Stimulated activated CD8-positive, alpha-beta memory T cell treated with anti-CD3 and anti-CD28 coated beads, Interleukin-4, amount 100 ng/mL, for 24 hours (primary cell): ENCODE results near the gene DGCR2.
"Not testable (repeated sequence)": the region's sequence is repeated elsewhere in the genome, so short reads cannot be mapped to it uniquely, and the experiment has no call there.

Source experiments
- DNase-seq: peaks from one replicate; pipeline ENCODE4 v3.0.0-alpha.2; 2020; ENCODE audit warnings: low read depth

The DGCR2 gene, protein sequence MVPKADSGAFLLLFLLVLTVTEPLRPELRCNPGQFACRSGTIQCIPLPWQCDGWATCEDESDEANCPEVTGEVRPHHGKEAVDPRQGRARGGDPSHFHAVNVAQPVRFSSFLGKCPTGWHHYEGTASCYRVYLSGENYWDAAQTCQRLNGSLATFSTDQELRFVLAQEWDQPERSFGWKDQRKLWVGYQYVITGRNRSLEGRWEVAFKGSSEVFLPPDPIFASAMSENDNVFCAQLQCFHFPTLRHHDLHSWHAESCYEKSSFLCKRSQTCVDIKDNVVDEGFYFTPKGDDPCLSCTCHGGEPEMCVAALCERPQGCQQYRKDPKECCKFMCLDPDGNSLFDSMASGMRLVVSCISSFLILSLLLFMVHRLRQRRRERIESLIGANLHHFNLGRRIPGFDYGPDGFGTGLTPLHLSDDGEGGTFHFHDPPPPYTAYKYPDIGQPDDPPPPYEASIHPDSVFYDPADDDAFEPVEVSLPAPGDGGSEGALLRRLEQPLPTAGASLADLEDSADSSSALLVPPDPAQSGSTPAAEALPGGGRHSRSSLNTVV

DNA sequence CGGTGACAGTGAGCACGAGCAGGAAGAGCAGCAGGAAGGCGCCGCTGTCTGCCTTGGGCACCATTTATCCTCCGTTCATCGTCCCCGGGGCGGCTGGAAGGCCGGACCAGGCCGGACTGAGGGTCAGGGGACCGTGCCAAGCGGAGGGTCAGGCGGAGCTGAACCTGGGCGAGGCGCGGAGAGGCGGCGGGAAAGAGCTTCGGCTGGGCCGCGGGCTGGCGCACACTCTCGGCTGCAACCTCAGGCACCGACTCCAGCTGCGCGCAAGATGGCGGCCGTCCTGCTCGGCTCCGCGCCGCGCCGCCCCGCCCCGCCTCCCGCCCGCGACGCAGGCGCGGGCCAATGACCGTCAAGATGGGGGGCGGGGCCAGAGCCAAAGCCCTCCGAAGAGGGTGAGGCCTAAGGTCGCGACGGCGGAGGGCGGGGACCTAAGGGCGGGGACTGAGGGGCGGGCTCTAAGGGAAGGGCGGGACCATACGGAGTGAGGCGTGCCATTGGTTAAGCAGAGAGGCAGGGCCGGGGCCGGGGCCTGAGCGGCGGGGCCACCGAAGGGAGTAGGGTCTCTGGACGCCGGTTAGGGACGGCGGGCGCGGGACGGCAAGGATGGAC lies at the start of gene DGCR2:
TSS of gene DGCR2 (minus strand) at position 270 of the 609 bp plus-strand sequence. CDS start at position 64, 206 bp downstream.
- peak; percentile 93 for DNase-seq

DNA sequence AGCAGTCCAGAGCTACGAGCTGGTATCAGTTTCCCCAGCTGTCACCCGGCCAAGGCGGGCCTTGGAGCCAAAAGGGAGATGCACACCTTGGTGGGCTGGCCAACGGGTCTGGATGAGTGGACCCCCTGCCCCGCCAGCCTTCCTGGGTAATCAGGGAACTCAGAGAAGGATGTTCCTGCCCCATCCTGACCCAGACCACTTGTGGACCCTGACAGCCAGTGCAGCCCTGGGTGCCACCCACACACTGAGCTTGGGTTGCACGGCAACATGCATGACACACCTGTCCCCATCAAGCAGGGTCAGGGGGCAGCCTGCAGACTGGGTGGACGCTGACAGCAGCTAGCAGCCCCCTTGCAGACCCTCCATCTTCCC lies 47.7 kb upstream of the DGCR2 start:
- no peak for DNase-seq

DNA sequence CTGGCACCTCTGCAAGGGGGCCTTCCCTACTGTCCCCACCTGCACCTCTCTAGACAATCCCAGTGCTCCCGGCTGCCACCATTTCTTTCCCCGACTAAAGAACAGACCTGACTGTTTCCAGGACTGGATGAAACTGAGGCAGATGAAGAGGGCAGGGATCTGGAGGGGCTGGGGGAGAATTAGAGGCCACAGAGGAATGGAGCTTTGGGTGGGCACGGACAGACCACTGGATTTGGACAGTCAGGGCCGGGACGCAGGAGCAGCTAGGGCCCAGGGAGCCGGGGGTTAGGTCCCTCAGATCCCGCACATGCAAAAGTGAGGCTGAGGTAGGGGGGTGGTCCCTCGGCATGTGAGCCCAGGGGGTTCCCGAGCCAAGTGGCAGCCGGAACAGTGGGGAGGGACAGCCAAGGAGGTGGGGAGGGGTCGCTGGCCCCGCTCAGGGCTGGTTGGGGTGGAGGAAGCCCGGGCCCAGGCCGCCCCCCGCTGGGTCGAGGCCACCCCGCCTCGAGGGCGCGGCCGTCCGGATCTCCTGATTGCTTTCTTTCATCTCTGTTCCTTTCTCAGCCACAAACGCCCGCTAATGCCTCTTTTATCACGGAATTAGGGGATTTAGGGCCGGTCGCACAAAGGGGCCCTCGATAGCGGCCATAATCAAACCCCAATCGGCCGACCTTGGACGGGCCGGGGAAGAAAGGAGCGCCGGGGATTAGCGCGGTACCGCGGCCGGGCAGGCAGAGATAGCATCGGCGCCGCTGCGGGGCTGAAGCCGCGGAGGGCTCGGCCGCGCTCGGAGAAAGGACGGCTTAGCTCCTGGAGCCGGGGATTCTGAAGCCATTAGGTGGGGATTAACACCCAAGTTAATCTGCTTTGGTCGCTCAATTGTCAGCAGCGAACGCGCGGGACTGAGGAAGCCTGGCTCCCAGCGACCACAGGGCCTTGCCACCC lies 47.1 kb upstream of the DGCR2 start:
- DNase-seq: no peak

DNA sequence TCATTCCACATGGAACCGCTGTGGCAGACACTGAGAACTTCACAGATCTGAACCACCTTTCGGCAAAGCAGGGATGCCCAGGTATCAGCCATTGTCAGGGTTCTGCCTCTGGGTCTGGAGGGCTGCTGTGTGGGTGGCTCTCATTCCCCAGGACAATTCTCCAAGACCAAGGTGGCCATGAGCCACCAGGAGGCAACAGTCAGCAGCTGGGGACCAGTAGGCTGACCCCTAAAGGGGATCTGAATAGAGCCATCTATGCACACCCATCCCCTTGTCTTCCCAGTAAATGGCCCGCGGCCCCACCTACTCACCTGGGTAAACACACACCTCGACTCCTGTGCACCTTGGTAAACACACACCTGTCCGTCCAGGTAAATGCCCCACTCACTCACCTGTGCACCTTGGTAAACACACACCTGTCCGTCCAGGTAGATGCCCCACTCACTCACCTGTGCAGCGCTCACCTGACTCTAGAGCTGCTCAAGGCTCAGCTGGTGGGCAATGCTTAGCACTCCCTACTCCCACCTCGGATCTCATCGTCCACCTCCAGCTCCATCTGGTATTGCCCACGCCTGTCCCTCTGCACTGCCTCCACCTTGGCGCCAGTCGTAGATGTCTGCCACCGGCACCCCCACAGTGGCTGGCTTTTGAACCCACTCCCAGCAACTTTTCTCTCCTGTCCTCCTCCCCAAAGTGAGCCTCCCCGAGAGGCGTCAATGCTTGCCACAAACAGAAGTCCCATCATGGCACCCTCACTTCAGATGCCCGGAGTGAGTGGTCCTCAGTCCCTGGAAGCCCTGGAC lies 46.1 kb upstream of the DGCR2 start:
- no peak for DNase-seq

DNA sequence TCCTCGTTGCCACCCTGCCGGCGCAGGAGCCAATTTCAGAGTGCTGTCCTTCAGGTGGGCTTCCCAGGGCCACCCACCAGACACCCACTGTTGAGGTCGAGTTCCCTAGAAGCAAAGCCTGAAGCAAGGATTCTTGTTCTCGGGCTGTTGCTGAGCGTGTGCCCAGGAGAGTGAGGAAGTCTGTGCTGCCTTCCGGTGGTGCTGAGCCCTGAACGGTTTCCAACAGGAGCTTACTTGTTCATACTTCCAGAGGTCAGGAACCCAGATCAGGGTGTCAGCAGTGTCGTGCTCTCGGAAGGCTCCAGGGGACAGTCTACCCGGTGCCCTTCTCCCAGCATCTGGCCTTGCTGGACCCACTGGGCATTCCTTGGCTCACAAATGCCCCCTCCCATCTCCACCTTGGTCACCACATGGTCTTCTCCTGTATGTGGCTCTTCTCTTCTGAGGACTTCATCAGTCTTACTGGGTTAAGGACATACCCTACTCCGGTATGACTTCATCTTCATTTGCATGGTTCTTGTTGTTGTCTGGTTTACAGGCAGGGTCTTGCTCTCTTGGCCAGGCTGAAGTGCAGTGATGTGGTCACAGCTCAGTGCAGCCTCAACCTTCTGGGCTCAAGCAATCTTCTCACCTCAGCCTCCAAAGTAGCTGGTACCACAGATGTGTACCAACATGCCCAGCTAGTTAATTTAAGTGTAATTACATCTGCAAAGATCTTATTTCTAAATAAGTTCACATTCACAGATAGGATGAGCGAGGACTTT lies 45.1 kb upstream of the DGCR2 start:
- DNase-seq: no peak

DNA sequence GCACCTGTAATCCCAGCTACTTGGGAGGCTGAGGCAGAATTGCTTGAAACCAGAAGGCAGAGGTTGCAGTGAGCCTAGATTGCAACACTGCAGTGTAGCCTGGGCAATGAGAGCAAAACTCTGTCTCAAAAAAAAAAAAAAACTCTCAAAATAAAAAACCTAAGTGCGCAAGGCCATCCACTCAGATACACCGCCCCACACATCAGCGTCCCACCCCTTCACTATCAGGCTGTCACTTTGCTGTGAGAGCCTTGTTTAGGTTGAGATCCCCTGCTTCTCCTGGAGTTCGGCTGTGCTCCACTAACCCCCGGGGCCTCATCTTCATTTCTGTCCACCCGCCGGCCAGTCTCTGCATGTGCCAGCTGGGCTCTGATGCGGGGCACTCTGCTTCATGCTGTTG lies 44.2 kb upstream of the DGCR2 start:
- DNase-seq: no peak

DNA sequence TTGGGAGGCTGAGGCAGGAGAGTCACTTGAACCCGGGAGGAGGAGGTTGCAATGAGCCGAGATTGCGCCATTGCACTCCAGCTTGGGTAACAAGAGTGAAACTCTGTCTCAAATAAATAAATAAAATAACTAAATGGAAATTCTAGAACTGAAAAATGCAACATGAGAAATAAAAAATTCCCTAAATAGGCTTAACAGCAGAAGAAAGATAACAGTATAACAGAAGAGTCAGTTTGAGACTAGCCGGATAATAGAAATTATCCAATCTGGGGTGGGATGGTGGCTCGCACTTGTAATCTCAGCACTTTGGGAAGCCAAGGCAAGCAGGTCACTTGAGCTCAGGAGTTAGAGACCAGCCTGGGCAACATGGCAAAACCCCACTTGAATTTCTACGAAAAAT lies 42.2 kb upstream of the DGCR2 start:
- no peak for DNase-seq

DNA sequence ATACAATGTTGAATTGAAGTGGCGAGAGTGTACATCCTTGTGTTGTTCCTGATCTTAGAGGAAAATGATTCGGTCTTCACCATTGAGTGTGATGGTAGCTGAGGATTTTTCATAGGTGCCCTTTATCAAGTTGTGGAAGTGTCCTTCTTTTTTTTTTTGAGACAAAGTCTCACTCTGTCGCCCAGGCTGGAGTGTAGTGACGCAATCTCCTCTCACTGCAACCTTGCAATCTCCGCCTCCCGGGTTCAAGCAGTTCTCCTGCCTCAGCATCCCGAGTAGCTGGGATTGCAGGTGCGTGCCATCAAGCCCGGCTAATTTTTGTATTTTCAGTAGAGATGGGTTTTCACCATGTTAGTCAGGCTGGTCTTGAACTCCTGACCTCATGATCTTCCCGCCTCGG lies 36.4 kb upstream of the DGCR2 start:
- DNase-seq: not testable (repeated sequence)

DNA sequence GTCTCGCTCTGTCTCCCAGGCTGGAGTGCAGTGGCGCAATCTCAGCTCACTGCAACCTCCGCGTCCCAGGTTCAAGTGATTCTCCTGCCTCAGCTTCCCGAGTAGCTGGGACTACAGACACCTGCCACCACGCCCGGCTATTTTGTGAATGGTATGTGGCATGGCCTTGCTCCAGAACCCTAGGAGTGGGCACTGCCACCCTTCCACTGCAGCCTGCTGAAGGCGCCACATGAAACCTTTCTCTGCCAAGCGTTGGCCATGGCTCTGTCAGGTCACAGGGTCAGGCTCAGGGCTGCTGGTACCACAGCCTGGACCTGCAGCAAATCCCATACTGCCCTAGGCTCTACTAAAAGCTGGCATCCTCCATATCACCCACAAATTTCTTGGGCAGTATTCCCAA lies 33.9 kb upstream of the DGCR2 start:
- not testable (repeated sequence) for DNase-seq

DNA sequence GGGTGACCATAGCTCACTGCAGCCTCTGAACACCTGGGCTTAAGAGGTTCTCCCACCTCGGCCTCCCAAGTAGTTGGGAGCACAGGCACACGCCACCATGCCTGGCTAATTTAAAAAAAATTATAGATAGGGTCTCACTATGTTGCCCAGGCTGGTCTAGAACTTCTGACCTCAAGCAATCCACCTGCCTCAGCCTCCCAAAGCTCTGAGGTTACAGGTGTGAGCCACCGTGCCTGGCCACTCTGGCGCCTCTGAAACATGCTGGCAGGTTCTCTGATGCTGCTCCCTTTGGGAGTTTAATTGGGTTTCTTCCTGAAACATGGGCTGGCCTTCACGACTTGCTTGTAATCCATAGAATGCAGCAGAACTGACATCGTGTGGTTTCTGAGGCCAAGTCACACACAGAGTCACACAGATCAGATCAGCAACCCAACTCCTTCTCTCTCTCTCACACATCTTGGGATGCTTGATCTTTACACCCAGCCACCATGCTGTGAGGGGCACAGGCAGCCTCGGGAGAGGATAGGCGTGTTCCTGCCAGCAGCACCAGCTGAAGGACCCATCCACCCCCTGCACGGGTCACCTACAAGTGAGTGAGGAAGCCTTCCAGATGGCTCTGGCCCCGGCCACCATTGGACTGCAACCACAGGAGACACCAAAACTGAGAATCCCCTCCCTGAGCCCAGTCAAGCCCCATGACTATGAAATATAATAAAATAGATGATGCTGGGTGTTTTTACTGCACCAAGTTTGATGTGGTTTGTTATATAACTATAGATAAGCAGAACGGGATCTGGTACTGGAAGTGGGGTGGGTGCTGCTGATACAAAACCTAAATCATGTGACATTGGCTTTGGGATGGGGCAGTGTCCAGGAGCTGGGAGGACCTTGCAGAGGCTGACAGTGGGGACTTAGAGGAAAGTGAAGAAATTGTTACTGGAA lies 31.0 kb upstream of the DGCR2 start:
- no peak for DNase-seq

DNA sequence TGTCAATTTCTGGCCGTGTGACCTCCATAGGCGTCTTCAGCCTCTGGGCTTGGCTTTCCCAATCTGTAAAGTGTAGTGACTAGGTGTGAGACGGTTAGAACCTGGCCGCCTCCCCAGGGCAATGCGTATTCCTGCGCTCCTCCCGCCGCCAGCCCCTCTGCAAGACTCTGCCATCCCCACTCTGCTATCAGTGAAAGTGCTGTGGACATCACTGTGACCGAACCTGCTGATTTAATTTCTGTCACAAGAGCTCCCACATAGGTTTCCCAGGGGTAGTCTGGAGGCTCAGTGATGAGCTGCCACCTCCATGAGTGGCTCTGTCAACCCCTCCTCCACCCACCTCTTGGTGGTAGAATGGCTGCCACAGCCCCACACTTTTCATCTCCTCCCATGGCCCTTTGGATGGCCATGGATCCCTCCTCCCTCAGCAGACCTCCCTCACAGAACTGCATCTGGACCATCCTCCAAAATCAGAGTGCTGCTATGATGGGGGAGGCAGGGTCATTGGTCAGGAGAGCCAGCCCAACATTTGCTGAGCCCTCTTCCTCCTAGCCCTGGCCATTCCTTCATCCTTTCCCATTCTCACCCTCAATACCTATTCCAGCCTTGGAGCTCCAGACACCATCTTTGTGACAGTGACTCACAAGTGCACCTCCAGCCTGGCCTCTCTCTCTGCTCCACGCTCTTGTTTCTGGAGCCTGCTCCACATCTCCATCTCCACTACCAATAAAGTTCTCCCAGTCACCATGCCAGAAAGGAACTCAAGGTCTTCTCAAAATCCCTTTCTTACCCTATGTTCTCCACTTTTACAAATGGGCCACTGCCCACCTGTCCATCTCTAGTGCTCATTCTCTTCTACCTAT lies 29.3 kb upstream of the DGCR2 start:
- no peak for DNase-seq

DNA sequence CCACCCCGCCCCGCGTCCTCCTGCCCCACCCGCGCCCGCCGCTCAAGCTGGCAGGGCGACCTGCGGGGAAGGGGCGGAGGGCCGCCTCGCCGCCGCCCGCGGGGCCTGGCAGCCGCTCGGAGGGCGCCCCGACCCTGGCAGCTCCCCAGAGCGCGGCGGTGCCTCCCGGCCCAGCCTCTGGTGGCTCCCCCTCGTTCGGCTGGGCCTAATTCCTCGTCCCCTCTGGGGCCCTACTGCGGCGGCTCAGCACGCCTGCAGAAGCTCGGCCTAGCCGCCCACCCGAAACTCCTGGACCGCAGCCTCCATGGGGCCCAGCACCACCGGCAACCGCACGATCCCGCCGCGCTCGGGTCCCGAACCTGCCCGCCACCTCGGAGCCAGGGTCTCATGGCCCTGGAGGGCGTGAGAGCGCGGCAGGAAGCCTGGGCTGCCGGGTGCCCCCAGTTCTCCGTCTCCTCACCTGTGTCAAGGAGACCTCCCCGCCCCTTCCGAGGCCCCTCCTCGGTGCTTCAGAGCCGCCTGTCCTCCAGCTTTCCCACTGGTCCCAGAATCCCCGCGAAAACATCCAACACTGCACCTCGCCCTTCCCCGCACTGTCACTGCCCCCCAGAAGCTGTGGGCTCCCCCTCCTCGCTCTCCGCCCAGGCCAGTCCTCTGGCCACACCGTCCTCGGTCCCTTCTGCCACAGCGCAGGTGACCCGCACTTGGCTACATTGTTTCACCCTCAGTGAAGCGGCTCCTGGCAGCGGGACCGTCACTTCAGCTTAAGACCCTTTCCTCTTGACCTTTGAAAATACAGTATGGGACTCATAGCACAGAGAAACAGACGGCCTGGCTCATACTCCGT lies 28.5 kb upstream of the DGCR2 start:
- DNase-seq: no peak

DNA sequence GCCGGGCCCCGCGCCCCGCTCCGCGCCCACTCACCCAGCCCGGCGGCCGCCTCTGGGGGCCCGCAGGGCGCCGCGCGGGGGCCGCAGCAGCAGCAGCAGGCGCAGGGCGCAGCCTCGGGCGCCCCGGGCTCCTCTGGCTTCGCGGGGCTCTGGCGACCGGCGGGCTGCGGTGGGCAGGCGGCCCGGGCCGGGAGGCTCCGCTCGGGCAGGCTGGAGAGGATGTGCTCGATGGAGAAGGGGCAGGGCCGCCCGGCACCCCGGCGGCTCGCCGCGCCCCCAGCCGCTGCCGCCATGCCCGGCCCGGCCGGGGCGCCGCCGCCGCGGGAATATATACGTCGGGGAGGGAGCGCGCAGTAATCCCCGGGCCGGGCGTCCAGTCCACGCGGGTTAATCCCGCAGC lies 27.8 kb upstream of the DGCR2 start, which contains the start of gene GSC2:
TSS of gene GSC2 (minus strand) at position 302 of the 400 bp plus-strand sequence. CDS start at position 293, 9 bp downstream.
- DNase-seq: no peak

DNA sequence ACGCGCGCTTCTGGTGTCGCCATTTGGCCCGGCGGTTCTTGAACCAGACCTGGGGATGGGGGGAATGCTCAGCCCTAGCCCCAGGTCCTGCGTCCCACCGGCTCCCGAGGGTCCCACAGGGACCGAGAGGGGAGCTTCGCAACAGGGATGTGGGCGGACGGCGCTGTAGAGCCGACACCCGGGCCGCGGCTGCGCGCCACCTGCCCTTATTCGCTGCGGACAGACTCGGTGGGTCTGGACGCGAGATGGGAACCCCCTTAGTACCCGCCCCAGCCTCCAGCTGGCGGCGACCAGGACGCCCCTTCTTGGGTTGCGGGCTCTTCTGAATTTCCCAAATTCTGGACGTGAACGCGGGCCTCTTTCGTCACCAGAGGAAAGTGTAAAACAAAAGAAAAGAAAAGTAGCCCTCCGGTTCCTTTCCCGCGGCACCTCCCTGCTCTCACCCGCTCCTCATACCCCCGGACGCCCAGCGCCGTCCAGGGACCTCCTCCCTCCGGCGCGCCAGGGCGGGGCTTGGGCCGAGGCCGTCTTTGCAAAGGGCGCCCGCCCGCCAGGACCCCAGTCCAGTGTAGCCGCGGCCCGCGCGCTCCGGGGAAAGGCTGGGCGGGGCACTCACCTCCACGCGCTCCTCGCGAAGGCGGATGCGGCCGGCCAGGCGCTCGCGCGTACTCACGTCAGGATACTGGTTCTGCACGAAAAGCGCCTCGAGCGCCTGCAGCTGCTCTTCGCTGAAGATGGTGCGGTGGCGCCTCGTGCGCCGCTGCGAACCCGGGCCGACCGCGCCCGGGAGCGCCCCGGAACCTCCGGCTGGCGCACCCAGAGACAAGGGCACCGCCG lies 27.1 kb upstream of the DGCR2 start:
- no peak for DNase-seq

DNA sequence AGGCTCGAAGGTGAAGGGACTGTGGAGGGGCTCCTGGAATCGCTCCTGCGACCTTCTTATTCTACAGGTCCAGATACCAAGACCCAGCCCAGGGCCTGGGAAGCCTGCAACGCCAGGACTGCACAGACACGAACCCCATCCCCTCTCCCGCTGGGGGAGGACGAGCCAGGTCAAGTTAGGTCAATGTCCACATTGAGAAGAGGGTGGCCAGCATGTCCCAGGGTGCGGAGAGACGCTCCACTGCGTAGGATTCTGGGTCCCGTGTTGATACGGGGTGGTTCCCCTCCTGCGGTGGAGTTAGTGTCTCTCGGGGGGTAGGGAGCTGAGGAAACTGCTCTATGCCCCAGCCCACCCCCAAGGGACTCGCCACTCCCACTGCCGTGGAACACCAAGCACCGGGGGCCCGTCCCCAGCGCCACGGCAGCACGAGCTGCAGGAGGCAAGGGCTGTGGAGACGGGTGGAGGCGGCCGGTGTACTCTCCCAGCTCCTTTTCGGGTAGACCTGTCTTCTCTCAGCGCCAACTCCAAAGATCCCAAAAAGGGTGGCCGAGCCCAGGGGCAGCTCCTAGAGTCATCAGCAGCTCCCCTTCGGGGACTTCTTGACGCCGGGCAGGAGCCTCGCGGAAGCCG lies 26.3 kb upstream of the DGCR2 start:
- DNase-seq: no peak

DNA sequence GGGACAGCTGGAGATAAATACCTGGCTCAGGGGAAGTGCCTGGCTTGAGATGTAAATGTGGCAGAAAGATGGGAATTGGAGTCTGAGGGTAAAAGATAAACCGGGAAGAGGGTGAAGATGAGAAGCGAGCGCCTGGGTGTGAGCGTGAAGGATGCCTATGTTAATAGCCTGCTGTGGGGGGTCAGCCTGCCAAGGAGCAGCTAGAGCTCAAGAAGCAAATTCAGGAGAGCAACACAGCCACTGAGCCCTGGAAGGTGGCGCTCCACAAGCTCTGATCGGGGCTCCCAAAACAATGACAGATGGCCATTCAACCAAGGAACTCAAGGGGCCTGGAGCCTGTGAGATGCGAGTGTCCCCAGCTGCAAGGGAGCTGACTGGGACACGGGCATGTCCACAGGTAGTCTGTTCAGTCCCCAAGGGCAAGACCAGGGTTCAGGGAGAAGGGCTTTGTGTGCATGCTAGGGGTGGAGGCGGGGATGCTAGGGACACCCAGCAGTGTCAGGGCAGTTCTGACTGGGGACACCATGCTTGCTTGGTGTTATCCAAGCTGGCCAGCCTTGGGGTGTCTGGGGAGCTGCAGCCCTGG lies 25.1 kb upstream of the DGCR2 start:
- DNase-seq: no peak
